ENCODE data around the gene ALG14. TPM values are rescaled to one million over a fixed set of nuclear protein-coding genes. Genes with fewer than 3 reads are reported as not detected.
"Not testable (repeated sequence)": the region's sequence is repeated elsewhere in the genome, so short reads cannot be mapped to it uniquely, and the experiment has no call there.

ALG14 gene
- total RNA-seq, 4 donors from 2014 or later, result 0.62 to 1.2 (median 0.79) TPM

DNA sequence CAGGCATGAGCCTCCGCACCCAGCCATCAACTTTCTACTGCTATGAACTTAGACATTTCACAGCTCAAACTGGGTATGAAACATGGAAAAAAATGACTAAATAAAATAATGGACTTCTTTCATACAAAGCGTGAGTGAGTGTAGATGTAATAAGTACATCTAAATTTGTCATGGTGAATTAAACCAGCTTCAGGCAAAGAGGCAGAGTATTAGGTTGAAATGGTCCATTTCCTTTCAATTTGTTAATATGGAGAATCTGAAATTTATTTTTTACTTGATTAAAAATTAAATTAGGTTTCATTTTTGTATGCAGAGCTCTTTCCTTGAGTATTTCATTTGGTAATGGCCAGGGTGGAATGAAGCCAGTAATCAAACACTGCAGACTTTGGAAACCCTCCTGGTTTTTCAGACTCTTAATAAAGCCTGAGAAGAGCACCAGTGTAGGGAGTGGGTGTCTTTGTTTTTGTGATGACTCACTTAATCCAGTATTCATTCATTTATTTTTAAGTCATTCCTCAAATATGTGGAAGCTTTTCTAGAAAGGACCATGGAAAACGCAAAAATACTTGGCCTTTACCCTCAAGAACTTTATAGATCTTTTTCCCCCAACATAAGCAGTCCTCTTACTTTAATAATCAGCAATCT is 49.2 kb downstream of the ALG14 start:
- H3K36me3 ChIP-seq, result peaks cover 0 to 14% of the 10 kb centered on the region in 2 donors
- H3K4me3 ChIP-seq, result no peak overlapping the region
- H3K27me3 ChIP-seq, result no peaks in the 10 kb centered on the region
- WGBS, 2 donors (ENCODE audit: low coverage in 1 of 2), result 24 to 28% methylated on average over 3 of the region's 3 CpGs
- H3K27ac ChIP-seq, result peak overlapping the region; percentile 39 to 77 (median 76)
- TF ChIP-seq POLR2AphosphoS5 (IDR thresholded peaks at IDR 0.05), result peak; percentile 24
- TF ChIP-seq, protein P1, sequence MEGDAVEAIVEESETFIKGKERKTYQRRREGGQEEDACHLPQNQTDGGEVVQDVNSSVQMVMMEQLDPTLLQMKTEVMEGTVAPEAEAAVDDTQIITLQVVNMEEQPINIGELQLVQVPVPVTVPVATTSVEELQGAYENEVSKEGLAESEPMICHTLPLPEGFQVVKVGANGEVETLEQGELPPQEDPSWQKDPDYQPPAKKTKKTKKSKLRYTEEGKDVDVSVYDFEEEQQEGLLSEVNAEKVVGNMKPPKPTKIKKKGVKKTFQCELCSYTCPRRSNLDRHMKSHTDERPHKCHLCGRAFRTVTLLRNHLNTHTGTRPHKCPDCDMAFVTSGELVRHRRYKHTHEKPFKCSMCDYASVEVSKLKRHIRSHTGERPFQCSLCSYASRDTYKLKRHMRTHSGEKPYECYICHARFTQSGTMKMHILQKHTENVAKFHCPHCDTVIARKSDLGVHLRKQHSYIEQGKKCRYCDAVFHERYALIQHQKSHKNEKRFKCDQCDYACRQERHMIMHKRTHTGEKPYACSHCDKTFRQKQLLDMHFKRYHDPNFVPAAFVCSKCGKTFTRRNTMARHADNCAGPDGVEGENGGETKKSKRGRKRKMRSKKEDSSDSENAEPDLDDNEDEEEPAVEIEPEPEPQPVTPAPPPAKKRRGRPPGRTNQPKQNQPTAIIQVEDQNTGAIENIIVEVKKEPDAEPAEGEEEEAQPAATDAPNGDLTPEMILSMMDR (IDR thresholded peaks at IDR 0.05), result no peak
- no peaks in the 10 kb centered on the region for H3K9me3 ChIP-seq
- H3K4me1 ChIP-seq, result peaks cover 4 to 42% (median 15%) of the 10 kb centered on the region in 3 donors
- ATAC-seq, result peak; percentile 61

DNA sequence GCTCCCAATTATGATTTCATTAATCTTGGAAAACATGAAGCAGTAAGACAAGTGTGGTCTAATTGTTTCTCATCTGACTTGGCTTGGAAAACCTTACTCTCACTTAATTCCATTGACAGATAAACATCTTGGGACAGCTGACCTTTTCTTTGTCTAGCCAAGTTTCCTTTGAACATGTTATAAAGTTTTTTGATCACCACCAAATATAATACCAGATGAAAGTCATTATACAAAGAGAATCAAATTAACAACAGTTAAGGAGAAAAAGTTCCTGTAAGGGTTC is 50.2 kb downstream of the ALG14 start:
- H3K4me1 ChIP-seq, result peaks cover 4 to 46% (median 15%) of the 10 kb centered on the region in 3 donors

DNA sequence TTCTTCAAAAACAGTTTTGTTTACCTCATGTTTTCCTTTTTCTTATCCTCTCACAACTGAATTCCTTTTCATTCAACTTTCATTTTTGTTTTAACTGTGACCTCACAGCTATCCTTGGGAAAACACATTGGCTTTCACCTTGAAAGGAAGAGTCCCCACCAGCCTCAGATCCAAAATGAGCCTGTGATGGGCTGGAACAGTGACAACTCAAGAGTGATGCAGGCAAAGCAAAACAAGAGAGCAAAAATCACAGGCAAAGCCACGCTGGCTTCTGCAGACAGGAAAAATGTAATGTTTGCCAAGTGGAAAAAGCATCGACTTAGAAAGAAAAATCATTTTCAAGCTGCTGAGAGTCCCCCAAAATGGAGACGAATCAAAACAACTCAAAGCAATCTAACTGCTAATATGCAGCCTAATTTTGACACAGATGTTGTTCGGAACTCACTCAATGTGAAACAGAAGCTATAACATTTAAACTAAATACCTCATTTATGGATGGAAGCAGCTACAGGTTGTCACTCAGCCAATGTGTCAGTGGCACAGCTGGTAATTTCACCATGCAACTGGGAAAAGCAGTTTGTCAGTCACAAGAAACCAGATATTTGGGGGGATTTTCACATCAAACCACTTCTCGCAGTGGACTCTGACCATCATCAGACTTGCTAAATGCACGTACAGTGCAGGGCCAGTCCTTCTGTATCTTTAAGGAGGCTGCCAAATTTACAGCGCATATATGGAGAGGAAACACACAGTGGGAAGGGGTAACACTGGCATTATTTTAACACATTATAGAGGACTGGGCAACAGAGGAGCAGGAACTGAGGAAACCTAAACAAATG is 50.7 kb downstream of the ALG14 start:
- WGBS, 2 donors (ENCODE audit: low coverage in 1 of 2), result 2 to 11% methylated on average over 7 of the region's 7 CpGs
- ATAC-seq, result peak; percentile 14
- H3K27ac ChIP-seq, result peak overlapping the region; percentile 60 to 77 (median 76)

More for the DNA sequence above, 50.2 kb downstream of the ALG14 start:
- Histone ChIP-seq H3K4me3 (no peak overlapping the region), H3K36me3 (peaks cover 0 to 14% of the 10 kb centered on the region in 2 donors), H3K9me3 (no peaks in the 10 kb centered on the region), H3K27ac (peak overlapping the region; percentile 60 to 77 (median 76)), H3K27me3 (no peaks in the 10 kb centered on the region)
- no peak for ATAC-seq
- TF ChIP-seq, protein P1 (IDR thresholded peaks at IDR 0.05), result no peak
- TF ChIP-seq POLR2A (IDR thresholded peaks at IDR 0.05) (no peak), POLR2AphosphoS5 (IDR thresholded peaks at IDR 0.05) (no peak), EP300 (IDR thresholded peaks at IDR 0.05) (no peak)

DNA sequence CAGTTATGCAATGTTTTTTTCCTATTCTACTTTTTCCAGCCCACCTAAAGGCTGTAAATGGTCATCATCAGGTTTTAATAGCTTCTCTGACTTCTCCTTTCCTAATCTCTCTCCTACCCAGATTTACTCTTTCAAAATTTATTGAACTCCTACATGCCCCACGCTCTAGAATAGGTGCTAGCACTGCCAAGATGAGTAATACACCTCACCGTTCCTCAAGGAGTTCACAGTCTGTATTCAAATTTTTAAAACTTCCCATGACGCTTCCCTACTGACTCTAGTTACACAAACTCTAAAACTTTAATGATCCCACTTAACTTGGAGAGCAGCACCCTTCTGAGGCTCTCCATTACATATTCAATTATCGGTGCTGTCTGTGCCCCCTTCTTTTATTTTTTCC is 51.6 kb downstream of the ALG14 start:
- H3K9me3 ChIP-seq, result no peaks in the 10 kb centered on the region
- H3K36me3 ChIP-seq, result peaks cover 0 to 11% of the 10 kb centered on the region in 2 donors
- peak overlapping the region; percentile 60 to 77 (median 76) for H3K27ac ChIP-seq
- H3K4me3 ChIP-seq, result no peak overlapping the region
- no peaks in the 10 kb centered on the region for H3K27me3 ChIP-seq
- TF ChIP-seq EP300 (IDR thresholded peaks at IDR 0.05), result no peak
- no peak for TF ChIP-seq POLR2AphosphoS5 (IDR thresholded peaks at IDR 0.05)
- no peak for TF ChIP-seq POLR2A (IDR thresholded peaks at IDR 0.05)
- TF ChIP-seq, protein P1 (IDR thresholded peaks at IDR 0.05), result no peak
- 23 to 25% methylated on average over 4 of the region's 4 CpGs for WGBS, 2 donors (ENCODE audit: low coverage in 1 of 2)
- no peak for ATAC-seq
- peaks cover 4 to 47% (median 15%) of the 10 kb centered on the region in 3 donors for H3K4me1 ChIP-seq

More for the DNA sequence above, 50.7 kb downstream of the ALG14 start:
- Histone ChIP-seq H3K9me3 (no peaks in the 10 kb centered on the region), H3K27me3 (no peaks in the 10 kb centered on the region), H3K4me3 (peak overlapping the region; percentile 8 to 23), H3K36me3 (peaks cover 0 to 14% of the 10 kb centered on the region in 2 donors), H3K4me1 (peaks cover 4 to 46% (median 15%) of the 10 kb centered on the region in 3 donors)
- TF ChIP-seq, protein P1 (IDR thresholded peaks at IDR 0.05), result no peak
- no peak for TF ChIP-seq EP300 (IDR thresholded peaks at IDR 0.05)
- no peak for TF ChIP-seq POLR2A (IDR thresholded peaks at IDR 0.05)

DNA sequence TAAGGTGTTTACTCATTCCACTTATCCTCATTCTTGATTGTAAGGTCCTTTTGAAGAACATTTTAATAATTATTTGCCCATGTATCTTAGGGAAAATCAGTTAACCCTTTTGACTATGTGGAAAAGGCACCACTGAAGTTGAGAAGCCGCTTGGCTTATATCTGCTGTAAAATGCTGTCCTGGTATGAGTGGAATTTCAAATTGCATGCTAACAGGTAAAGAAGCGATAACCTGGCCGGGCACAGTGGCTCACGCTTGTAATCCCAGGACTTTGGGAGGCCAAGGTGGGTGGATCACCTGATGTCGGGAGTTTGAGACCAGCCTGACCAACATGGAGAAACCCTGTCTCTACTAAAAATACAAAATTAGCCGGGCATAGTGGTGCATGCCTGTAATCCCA is 53.3 kb downstream of the ALG14 start:
- H3K4me3 ChIP-seq, H3K9me3 ChIP-seq, H3K27ac ChIP-seq, H3K27me3 ChIP-seq, ATAC-seq, H3K36me3 ChIP-seq: not testable (repeated sequence)
- peaks cover 4 to 63% (median 23%) of the 10 kb centered on the region in 3 donors for H3K4me1 ChIP-seq
- 87 to 96% methylated on average over 4 to 5 of the region's 6 CpGs for WGBS, 2 donors (ENCODE audit: low coverage in 1 of 2)
